Measurements from ENCODE around the gene VPS13A. TPM values are rescaled to one million over a fixed set of nuclear protein-coding genes. Genes with fewer than 3 reads are reported as not detected.

Gene VPS13A
- total and polyA plus RNA-seq, 9 of the 15 experiments (the other 6 are each of a cell fraction or from before 2014, with no cell fraction given): 5.6 to 29.9 (median 14.7) TPM

DNA sequence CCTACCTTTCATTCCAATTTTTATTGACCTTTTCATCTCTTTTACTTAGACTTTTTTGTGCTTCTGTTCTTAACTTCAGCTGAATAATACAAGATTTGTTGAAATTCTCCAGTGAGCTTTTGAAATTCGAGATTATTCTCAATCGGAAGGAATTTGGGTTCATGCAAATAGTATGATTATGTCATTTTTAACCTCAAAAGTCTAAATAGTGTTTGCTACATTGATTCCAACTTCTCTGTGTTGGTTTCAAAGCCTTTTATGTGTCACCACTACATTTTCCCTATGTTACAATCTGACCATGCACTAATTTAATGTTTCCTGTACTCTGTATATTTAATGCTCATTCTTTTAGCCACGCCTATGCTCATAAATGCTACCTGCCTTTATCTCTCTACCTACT, 44.1 kb downstream of the VPS13A start (continued):
- TF ChIP-seq, protein P1, sequence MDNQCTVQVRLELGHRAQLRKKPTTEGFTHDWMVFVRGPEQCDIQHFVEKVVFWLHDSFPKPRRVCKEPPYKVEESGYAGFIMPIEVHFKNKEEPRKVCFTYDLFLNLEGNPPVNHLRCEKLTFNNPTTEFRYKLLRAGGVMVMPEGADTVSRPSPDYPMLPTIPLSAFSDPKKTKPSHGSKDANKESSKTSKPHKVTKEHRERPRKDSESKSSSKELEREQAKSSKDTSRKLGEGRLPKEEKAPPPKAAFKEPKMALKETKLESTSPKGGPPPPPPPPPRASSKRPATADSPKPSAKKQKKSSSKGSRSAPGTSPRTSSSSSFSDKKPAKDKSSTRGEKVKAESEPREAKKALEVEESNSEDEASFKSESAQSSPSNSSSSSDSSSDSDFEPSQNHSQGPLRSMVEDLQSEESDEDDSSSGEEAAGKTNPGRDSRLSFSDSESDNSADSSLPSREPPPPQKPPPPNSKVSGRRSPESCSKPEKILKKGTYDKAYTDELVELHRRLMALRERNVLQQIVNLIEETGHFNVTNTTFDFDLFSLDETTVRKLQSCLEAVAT (IDR thresholded peaks at IDR 0.05): no peak
- TF ChIP-seq, protein P2, sequence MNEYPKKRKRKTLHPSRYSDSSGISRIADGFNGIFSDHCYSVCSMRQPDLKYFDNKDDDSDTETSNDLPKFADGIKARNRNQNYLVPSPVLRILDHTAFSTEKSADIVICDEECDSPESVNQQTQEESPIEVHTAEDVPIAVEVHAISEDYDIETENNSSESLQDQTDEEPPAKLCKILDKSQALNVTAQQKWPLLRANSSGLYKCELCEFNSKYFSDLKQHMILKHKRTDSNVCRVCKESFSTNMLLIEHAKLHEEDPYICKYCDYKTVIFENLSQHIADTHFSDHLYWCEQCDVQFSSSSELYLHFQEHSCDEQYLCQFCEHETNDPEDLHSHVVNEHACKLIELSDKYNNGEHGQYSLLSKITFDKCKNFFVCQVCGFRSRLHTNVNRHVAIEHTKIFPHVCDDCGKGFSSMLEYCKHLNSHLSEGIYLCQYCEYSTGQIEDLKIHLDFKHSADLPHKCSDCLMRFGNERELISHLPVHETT (CRISPR knock-in tag; conservative IDR thresholded peaks at IDR 0.05 in 1 of 2, IDR thresholded peaks at IDR 0.05 in 1 of 2): no peak
- TF ChIP-seq HMGN3 (IDR thresholded peaks at IDR 0.05; ENCODE audit: borderline replicate concordance, extremely low read depth, insufficient read length, low read depth, low read length) (no peak), FOXP1 (CRISPR knock-in tag; IDR thresholded peaks at IDR 0.05) (no peak), ZNF707 (CRISPR knock-in tag; conservative IDR thresholded peaks at IDR 0.05) (no peak)

DNA sequence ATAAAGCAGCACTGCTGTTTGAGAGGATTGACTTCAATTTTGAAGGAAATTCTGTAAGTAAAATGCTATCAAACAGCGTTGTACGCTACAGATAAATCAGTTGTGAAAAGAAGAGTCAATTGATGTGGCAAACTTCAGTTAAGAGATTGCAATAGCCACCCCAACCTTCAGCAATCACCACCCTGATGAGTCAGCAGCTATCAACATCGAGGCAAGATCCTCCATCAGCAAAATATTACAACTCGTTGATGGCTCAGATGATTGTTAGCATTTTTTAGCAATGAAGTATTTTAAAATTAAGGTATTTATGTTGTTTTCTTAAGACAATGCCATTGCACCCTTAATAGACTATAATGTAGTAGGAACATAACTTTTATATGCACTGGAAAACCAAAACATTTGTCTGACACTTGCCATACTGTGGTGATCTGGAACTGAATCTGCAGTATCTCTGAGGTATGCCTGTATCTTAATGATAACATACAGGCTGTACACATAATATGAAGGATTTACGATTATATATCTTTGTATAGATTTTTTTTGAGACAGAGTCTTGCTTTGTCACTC, 47.5 kb downstream of the VPS13A start:
- H2AFZ ChIP-seq (ENCODE audit: low read depth, low read length): no peak overlapping the region
- no TSS peak for BruUV-seq (replicated peaks)
- no peaks in the 10 kb centered on the region for H3K9me3 ChIP-seq (replicated peaks; ENCODE audit: control insufficient read depth, insufficient read depth, low read depth, low read length)
- H3K27me3 ChIP-seq (ENCODE audit: control insufficient read depth in 2 of 2, insufficient read depth in 2 of 2, low read length in 2 of 2): no peaks in the 10 kb centered on the region
- no peaks in the 10 kb centered on the region for H3K79me2 ChIP-seq (ENCODE audit: control insufficient read depth, insufficient read depth, low read length)
- DNase-seq (ENCODE audit: extremely low read depth in 1 of 4, low spot score in 3 of 4) (peak in 1 of 4 experiments; percentile 15), ATAC-seq (no peak), FAIRE-seq (no peak)
- no peak overlapping the region for H3K27ac ChIP-seq (ENCODE audit: extremely low read depth, low read depth, low read length)
- CTCF ChIA-PET (ENCODE audit: low intra/inter-chr PET ratio): no interaction called here
- no peaks in the 10 kb centered on the region for H3K9me1 ChIP-seq (ENCODE audit: control insufficient read depth, insufficient read depth, low read length)
- H3K4me2 ChIP-seq (ENCODE audit: insufficient read depth, low read length): no peak overlapping the region
- no peak overlapping the region for H3K9ac ChIP-seq (ENCODE audit: insufficient read depth in 1 of 2, low read depth in 2 of 2, low read length in 2 of 2)
- no peaks in the 10 kb centered on the region for H4K20me1 ChIP-seq (replicated peaks; ENCODE audit: control insufficient read depth, insufficient read depth, low read length)
- in situ Hi-C loops (cut with MboI): no loop called here
- WGBS (ENCODE audit: insufficient coverage, low coverage, missing lambda C conversion rate): 25% methylated on average over 5 of the region's 5 CpGs
- H3K4me1 ChIP-seq (replicated peaks in 1 of 2; ENCODE audit: control insufficient read depth in 2 of 2, insufficient read depth in 2 of 2, low read length in 2 of 2): peaks cover 0 to 5% of the 10 kb centered on the region in 2 experiments; a peak in 1 of 5 replicates
- H3K36me3 ChIP-seq (ENCODE audit: control insufficient read depth, insufficient read depth, low read length): peaks cover 32% of the 10 kb centered on the region; the same call in 1 of the 3 replicates
- POLR2A ChIA-PET: interaction anchor here (0.5 kb wide), 1 partner anchor 750 kb away, joined by 3 read pairs; no protein-coding TSS in a partner anchor
- intact Hi-C loops (cut with micrococcal nuclease): no loop called here
- no peak overlapping the region for H3K4me3 ChIP-seq
- TF ChIP-seq FOSL1 (tag; conservative IDR thresholded peaks at IDR 0.05) (peak; percentile 80), MAFF (IDR thresholded peaks at IDR 0.05; ENCODE audit: low read length) (peak; percentile 39; the same call in 1 of the 2 replicates), ZNF316 (IDR thresholded peaks at IDR 0.05) (peak; percentile 87), ARID1B (IDR thresholded peaks at IDR 0.05) (peak; percentile 9; the same call in 1 of the 2 replicates), TRIM24 (IDR thresholded peaks at IDR 0.05) (peak in 1 of 2 experiments; percentile 16; a peak in 1 of 4 replicates), PHTF2 (CRISPR knock-in tag; IDR thresholded peaks at IDR 0.05) (no peak), BACH1 (tag; IDR thresholded peaks at IDR 0.05) (peak; percentile 27; the same call in 1 of the 2 replicates), TRIM28 (IDR thresholded peaks at IDR 0.05) (no peak)
- TF ChIP-seq, protein P3, sequence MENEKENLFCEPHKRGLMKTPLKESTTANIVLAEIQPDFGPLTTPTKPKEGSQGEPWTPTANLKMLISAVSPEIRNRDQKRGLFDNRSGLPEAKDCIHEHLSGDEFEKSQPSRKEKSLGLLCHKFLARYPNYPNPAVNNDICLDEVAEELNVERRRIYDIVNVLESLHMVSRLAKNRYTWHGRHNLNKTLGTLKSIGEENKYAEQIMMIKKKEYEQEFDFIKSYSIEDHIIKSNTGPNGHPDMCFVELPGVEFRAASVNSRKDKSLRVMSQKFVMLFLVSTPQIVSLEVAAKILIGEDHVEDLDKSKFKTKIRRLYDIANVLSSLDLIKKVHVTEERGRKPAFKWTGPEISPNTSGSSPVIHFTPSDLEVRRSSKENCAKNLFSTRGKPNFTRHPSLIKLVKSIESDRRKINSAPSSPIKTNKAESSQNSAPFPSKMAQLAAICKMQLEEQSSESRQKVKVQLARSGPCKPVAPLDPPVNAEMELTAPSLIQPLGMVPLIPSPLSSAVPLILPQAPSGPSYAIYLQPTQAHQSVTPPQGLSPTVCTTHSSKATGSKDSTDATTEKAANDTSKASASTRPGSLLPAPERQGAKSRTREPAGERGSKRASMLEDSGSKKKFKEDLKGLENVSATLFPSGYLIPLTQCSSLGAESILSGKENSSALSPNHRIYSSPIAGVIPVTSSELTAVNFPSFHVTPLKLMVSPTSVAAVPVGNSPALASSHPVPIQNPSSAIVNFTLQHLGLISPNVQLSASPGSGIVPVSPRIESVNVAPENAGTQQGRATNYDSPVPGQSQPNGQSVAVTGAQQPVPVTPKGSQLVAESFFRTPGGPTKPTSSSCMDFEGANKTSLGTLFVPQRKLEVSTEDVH (IDR thresholded peaks at IDR 0.05; ENCODE audit: low read depth, partially characterized antibody): no peak
- TF ChIP-seq, protein P4, sequence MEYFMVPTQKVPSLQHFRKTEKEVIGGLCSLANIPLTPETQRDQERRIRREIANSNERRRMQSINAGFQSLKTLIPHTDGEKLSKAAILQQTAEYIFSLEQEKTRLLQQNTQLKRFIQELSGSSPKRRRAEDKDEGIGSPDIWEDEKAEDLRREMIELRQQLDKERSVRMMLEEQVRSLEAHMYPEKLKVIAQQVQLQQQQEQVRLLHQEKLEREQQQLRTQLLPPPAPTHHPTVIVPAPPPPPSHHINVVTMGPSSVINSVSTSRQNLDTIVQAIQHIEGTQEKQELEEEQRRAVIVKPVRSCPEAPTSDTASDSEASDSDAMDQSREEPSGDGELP (CRISPR knock-in tag; IDR thresholded peaks at IDR 0.05; ENCODE audit: borderline replicate concordance): no peak

Measured in K562 (cell line).